ENCODE data around the gene TIMELESS. TPM values are rescaled to one million over a fixed set of nuclear protein-coding genes. Genes with fewer than 3 reads are reported as not detected.

Gene TIMELESS
- total and polyA plus RNA-seq, 9 of the 15 experiments (the other 6 are each of a cell fraction or from before 2014, with no cell fraction given) = 11.9 to 59.2 (median 35.8) TPM

DNA sequence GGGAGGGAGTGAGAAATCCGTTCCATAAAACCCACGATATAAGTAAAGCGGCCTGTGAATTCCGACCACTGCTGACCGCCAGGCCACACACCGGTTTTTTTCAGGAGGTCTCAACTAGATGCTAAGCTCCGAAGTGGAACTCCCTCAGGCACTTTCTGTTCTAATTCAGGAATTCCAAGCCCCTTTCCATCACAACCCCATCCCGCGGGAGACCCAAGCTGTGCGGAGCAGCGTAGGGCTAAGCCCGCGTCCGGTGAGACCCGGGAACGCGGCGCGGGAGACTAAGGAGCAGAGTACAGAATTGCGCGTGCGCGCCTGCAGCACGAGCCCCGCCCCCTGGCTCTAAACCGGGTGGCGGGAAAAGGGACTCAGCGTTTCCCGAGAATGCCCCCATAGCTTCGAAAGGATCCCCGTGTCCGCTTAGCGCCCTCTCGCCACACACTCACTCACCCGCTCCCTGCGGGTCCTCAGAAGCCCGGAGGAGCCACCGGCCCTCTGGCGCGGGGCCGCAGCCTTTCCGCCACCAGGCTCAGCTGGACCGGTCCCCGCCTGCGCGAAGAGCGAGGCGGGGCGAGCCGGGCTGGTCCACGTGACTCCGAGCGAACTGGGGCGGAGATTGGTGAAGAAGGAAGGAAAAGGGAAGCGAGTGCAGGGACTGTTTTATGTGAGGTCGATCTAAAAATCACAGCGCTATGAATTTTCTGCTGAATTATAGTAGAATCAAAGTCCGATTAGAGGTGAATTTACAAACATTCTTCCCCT is at the start of gene TIMELESS (continued):
- TF ChIP-seq, protein P1, sequence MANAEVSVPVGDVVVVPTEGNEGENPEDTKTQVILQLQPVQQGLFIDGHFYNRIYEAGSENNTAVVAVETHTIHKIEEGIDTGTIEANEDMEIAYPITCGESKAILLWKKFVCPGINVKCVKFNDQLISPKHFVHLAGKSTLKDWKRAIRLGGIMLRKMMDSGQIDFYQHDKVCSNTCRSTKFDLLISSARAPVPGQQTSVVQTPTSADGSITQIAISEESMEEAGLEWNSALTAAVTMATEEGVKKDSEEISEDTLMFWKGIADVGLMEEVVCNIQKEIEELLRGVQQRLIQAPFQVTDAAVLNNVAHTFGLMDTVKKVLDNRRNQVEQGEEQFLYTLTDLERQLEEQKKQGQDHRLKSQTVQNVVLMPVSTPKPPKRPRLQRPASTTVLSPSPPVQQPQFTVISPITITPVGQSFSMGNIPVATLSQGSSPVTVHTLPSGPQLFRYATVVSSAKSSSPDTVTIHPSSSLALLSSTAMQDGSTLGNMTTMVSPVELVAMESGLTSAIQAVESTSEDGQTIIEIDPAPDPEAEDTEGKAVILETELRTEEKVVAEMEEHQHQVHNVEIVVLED (CRISPR knock-in tag; IDR thresholded peaks at IDR 0.05) = no peak
- TF ChIP-seq ZNF830 (CRISPR knock-in tag; IDR thresholded peaks at IDR 0.05) = 0 out of 2 replicates have a peak, but pooled peaks have one; percentile 53
- TF ChIP-seq NONO (IDR thresholded peaks at IDR 0.05; ENCODE audit: low read depth in 2 of 2, low read length in 1 of 2) = peak in 1 of 2 experiments; percentile 10; a peak in 1 of 4 replicates
- TF ChIP-seq, protein P2, sequence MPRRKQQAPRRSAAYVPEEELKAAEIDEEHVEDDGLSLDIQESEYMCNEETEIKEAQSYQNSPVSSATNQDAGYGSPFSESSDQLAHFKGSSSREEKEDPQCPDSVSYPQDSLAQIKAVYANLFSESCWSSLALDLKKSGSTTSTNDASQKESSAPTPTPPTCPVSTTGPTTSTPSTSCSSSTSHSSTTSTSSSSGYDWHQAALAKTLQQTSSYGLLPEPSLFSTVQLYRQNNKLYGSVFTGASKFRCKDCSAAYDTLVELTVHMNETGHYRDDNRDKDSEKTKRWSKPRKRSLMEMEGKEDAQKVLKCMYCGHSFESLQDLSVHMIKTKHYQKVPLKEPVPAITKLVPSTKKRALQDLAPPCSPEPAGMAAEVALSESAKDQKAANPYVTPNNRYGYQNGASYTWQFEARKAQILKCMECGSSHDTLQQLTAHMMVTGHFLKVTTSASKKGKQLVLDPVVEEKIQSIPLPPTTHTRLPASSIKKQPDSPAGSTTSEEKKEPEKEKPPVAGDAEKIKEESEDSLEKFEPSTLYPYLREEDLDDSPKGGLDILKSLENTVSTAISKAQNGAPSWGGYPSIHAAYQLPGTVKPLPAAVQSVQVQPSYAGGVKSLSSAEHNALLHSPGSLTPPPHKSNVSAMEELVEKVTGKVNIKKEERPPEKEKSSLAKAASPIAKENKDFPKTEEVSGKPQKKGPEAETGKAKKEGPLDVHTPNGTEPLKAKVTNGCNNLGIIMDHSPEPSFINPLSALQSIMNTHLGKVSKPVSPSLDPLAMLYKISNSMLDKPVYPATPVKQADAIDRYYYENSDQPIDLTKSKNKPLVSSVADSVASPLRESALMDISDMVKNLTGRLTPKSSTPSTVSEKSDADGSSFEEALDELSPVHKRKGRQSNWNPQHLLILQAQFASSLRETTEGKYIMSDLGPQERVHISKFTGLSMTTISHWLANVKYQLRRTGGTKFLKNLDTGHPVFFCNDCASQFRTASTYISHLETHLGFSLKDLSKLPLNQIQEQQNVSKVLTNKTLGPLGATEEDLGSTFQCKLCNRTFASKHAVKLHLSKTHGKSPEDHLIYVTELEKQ (CRISPR knock-in tag; IDR thresholded peaks at IDR 0.05) = no peak
- TF ChIP-seq FOXP1 (CRISPR knock-in tag; IDR thresholded peaks at IDR 0.05) = peak; percentile 72; the same call in 1 of the 2 replicates
- TF ChIP-seq, protein P3, sequence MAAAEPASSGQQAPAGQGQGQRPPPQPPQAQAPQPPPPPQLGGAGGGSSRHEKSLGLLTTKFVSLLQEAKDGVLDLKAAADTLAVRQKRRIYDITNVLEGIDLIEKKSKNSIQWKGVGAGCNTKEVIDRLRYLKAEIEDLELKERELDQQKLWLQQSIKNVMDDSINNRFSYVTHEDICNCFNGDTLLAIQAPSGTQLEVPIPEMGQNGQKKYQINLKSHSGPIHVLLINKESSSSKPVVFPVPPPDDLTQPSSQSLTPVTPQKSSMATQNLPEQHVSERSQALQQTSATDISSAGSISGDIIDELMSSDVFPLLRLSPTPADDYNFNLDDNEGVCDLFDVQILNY (CRISPR knock-in tag; IDR thresholded peaks at IDR 0.05) = no peak
- no peak for TF ChIP-seq BRD9 (IDR thresholded peaks at IDR 0.05; ENCODE audit: low read depth, partially characterized antibody)
- TF ChIP-seq, protein P4, sequence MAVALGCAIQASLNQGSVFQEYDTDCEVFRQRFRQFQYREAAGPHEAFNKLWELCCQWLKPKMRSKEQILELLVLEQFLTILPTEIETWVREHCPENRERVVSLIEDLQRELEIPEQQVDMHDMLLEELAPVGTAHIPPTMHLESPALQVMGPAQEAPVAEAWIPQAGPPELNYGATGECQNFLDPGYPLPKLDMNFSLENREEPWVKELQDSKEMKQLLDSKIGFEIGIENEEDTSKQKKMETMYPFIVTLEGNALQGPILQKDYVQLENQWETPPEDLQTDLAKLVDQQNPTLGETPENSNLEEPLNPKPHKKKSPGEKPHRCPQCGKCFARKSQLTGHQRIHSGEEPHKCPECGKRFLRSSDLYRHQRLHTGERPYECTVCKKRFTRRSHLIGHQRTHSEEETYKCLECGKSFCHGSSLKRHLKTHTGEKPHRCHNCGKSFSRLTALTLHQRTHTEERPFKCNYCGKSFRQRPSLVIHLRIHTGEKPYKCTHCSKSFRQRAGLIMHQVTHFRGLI (CRISPR knock-in tag; IDR thresholded peaks at IDR 0.05) = no peak
- TF ChIP-seq, protein P5, sequence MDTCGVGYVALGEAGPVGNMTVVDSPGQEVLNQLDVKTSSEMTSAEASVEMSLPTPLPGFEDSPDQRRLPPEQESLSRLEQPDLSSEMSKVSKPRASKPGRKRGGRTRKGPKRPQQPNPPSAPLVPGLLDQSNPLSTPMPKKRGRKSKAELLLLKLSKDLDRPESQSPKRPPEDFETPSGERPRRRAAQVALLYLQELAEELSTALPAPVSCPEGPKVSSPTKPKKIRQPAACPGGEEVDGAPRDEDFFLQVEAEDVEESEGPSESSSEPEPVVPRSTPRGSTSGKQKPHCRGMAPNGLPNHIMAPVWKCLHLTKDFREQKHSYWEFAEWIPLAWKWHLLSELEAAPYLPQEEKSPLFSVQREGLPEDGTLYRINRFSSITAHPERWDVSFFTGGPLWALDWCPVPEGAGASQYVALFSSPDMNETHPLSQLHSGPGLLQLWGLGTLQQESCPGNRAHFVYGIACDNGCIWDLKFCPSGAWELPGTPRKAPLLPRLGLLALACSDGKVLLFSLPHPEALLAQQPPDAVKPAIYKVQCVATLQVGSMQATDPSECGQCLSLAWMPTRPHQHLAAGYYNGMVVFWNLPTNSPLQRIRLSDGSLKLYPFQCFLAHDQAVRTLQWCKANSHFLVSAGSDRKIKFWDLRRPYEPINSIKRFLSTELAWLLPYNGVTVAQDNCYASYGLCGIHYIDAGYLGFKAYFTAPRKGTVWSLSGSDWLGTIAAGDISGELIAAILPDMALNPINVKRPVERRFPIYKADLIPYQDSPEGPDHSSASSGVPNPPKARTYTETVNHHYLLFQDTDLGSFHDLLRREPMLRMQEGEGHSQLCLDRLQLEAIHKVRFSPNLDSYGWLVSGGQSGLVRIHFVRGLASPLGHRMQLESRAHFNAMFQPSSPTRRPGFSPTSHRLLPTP (IDR thresholded peaks at IDR 0.05; ENCODE audit: borderline replicate concordance, extremely low read depth, insufficient read length) = no peak
- peak; percentile 73 for TF ChIP-seq RNF2 (IDR thresholded peaks at IDR 0.05)
- TF ChIP-seq, protein P6, sequence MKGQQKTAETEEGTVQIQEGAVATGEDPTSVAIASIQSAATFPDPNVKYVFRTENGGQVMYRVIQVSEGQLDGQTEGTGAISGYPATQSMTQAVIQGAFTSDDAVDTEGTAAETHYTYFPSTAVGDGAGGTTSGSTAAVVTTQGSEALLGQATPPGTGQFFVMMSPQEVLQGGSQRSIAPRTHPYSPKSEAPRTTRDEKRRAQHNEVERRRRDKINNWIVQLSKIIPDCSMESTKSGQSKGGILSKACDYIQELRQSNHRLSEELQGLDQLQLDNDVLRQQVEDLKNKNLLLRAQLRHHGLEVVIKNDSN (CRISPR knock-in tag; IDR thresholded peaks at IDR 0.05) = peak; percentile 96
- no peak for TF ChIP-seq CEBPB (tag; IDR thresholded peaks at IDR 0.05)
- peak; percentile 92 to 94 for TF ChIP-seq NRF1 (conservative IDR thresholded peaks at IDR 0.05 in 1 of 2, IDR thresholded peaks at IDR 0.05 in 1 of 2)
- TF ChIP-seq ZNF23 (CRISPR knock-in tag; IDR thresholded peaks at IDR 0.05) = no peak
- no peak for TF ChIP-seq POLR2AphosphoS2 (IDR thresholded peaks at IDR 0.05; ENCODE audit: low read length)
